Measurements from ENCODE around the gene LRRTM2. TPM values are rescaled to one million over a fixed set of nuclear protein-coding genes. Genes with fewer than 3 reads are reported as not detected.

The LRRTM2 gene
- polyA plus RNA-seq, 3 donors: 0.02 TPM; not detected in 2

DNA sequence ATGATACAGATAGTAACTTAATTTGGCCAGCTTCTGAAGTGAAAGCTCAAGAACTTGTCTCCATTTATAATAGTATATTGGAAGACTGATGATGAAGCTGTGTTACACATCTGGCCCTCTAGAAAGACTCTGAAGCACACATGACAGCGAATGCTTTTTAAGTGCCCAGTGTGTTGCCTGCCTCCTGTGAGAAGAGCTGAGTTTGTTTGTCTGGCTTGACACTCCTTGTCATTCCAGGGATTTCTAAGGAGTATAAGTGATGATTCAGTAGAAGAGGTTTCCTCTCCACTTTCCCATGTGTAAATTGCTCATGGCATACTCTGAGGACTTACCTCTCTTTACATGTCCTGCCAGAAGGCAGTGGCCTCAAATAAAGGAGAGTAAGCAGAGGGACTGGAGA, 30.4 kb upstream of the LRRTM2 start:
- no peak overlapping the region for H3K4me2 ChIP-seq (replicated peaks; ENCODE audit: extremely low read depth, low read length, poor library complexity, severe bottlenecking)
- no peaks in the 10 kb centered on the region for H3K4me1 ChIP-seq (ENCODE audit: control insufficient read depth in 1 of 2, insufficient read depth in 2 of 2, low read length in 2 of 2)
- peaks cover 46 to 96% of the 10 kb centered on the region in 2 donors for H3K36me3 ChIP-seq (replicated peaks in 1 of 2; ENCODE audit: control insufficient read depth in 1 of 2, insufficient read depth in 2 of 2, low read length in 2 of 2)
- H3K79me2 ChIP-seq (ENCODE audit: insufficient read depth, low read length): no peaks in the 10 kb centered on the region
- Mint-ChIP-seq H3K9me3 (no peaks in the 10 kb centered on the region), H3K27ac (no peak overlapping the region), H3K27me3 (ENCODE audit: low read depth in 3 of 3) (peaks cover 0 to 5% (median 0%) of the 10 kb centered on the region in 3 donors), H3K4me1 (peaks cover 3% of the 10 kb centered on the region), H3K36me3 (peaks cover 75 to 95% of the 10 kb centered on the region in 2 donors), H3K4me3 (no peak overlapping the region)
- no peak overlapping the region for H3K27ac ChIP-seq (ENCODE audit: low read depth in 1 of 2, low read length in 2 of 2)
- no peak overlapping the region for H3K9ac ChIP-seq (ENCODE audit: insufficient read depth, low read length, poor library complexity, severe bottlenecking)
- TF ChIP-seq CTCF (IDR thresholded peaks at IDR 0.05): no peak
- 100% methylated on average over 1 of the region's 1 CpG for WGBS (ENCODE audit: insufficient coverage)
- intact Hi-C loops (cut with micrococcal nuclease): no loop called here
- no peaks in the 10 kb centered on the region for H4K20me1 ChIP-seq (ENCODE audit: insufficient read depth, low read length)
- no peak overlapping the region for H2AFZ ChIP-seq (ENCODE audit: insufficient read depth, low read depth, low read length, poor library complexity, severe bottlenecking)
- H3K27me3 ChIP-seq (ENCODE audit: control insufficient read depth in 2 of 2, insufficient read depth in 2 of 2, low read length in 2 of 2): no peaks in the 10 kb centered on the region
- no peaks in the 10 kb centered on the region for H3K9me3 ChIP-seq (replicated peaks in 1 of 2; ENCODE audit: control insufficient read depth in 1 of 2, insufficient read depth in 1 of 2, low read length in 2 of 2)
- no peak overlapping the region for H3K4me3 ChIP-seq (replicated peaks in 1 of 3; ENCODE audit: low read depth in 2 of 3, low read length in 3 of 3)
- no peak for DNase-seq

- no peaks in the 10 kb centered on the region for H3K4me1 ChIP-seq (ENCODE audit: control insufficient read depth in 1 of 2, insufficient read depth in 2 of 2, low read length in 2 of 2)
- no peaks in the 10 kb centered on the region for H3K27me3 ChIP-seq (ENCODE audit: control insufficient read depth in 2 of 2, insufficient read depth in 2 of 2, low read length in 2 of 2)
- H3K4me1 Mint-ChIP-seq: no peaks in the 10 kb centered on the region
- peaks cover 0 to 5% (median 0%) of the 10 kb centered on the region in 3 donors for H3K27me3 Mint-ChIP-seq (ENCODE audit: low read depth in 3 of 3)
- no peaks in the 10 kb centered on the region for H3K79me2 ChIP-seq (ENCODE audit: insufficient read depth, low read length)
- WGBS (ENCODE audit: insufficient coverage): 86% methylated on average over 6 of the region's 10 CpGs
- no peaks in the 10 kb centered on the region for H4K20me1 ChIP-seq (ENCODE audit: insufficient read depth, low read length)
- H3K4me2 ChIP-seq (replicated peaks; ENCODE audit: extremely low read depth, low read length, poor library complexity, severe bottlenecking): no peak overlapping the region
- H2AFZ ChIP-seq (ENCODE audit: insufficient read depth, low read depth, low read length, poor library complexity, severe bottlenecking): no peak overlapping the region
- H3K4me3 Mint-ChIP-seq: no peak overlapping the region
- no peak for DNase-seq
- no peak overlapping the region for H3K9ac ChIP-seq (ENCODE audit: insufficient read depth, low read length, poor library complexity, severe bottlenecking)
- H3K27ac Mint-ChIP-seq: no peak overlapping the region
- peaks cover 42 to 88% of the 10 kb centered on the region in 2 donors for H3K36me3 ChIP-seq (replicated peaks in 1 of 2; ENCODE audit: control insufficient read depth in 1 of 2, insufficient read depth in 2 of 2, low read length in 2 of 2)
- H3K27ac ChIP-seq (ENCODE audit: low read depth in 1 of 2, low read length in 2 of 2): no peak overlapping the region
- no peaks in the 10 kb centered on the region for H3K9me3 ChIP-seq (replicated peaks in 1 of 2; ENCODE audit: control insufficient read depth in 1 of 2, insufficient read depth in 1 of 2, low read length in 2 of 2)
- H3K4me3 ChIP-seq (replicated peaks in 1 of 3; ENCODE audit: low read depth in 2 of 3, low read length in 3 of 3): no peak overlapping the region
- peaks cover 76 to 96% of the 10 kb centered on the region in 2 donors for H3K36me3 Mint-ChIP-seq
- peaks cover 0 to under 1% (median 0%) of the 10 kb centered on the region in 7 donors for H3K9me3 Mint-ChIP-seq
- TF ChIP-seq CTCF (IDR thresholded peaks at IDR 0.05): no peak
- intact Hi-C loops (cut with micrococcal nuclease): no loop called here
Observed at GRCh38 chr5:138903130-138903775, 28.1 kb upstream of the LRRTM2 start.
